Activated naive CD8-positive, alpha-beta T cell treated with anti-CD3 and anti-CD28 coated beads for 36 hours (primary cell): ENCODE data around the gene SENP3. TPM values are rescaled to one million over a fixed set of nuclear protein-coding genes. Genes with fewer than 3 reads are reported as not detected.

Experiments used
- total RNA-seq, 2 experiments: library from RNA; stranded (reverse); gene quantifications; one replicate each; pipeline ENCODE4 v1.2.3, GENCODE V29; 2021

SENP3 gene
- total RNA-seq, 2 experiments from 2014 or later = 96.5 to 100 TPM

Other genes starting within 250 kb of the SENP3 start
- 10 to 100 TPM; 58.4 to 62.6 TPM for gene GPS2, start 246.6 kb upstream of the SENP3 start, total RNA-seq
- 10 to 100 TPM; 44.1 to 46.0 TPM for gene NEURL4, start 232.6 kb upstream of the SENP3 start, total RNA-seq
- 100 to 1,000 TPM; 235 to 238 TPM for gene ACAP1, start 225.4 kb upstream of the SENP3 start, total RNA-seq
- gene KCTD11, start 209.8 kb upstream of the SENP3 start, total RNA-seq = 1 to 10 TPM; 4.0 to 4.5 TPM
- not detected for gene TMEM95, start 206.8 kb upstream of the SENP3 start, total RNA-seq
- 1 to 10 TPM; 4.3 to 5.0 TPM for gene TNK1, start 180.8 kb upstream of the SENP3 start, total RNA-seq
- gene PLSCR3, start 167.4 kb upstream of the SENP3 start, total RNA-seq = 10 to 100 TPM; 63.0 to 66.8 TPM
- gene TMEM256, start 157.8 kb upstream of the SENP3 start, total RNA-seq = 10 to 100 TPM; 42.7 to 44.3 TPM
- 1 to 10 TPM; 8.8 to 9.3 TPM for gene NLGN2, start 154.1 kb upstream of the SENP3 start, total RNA-seq
- not detected for gene SPEM1, start 141.6 kb upstream of the SENP3 start, total RNA-seq
- not detected for gene SPEM2, start 136.3 kb upstream of the SENP3 start, total RNA-seq
- gene SPEM3, start 133.1 kb upstream of the SENP3 start, total RNA-seq = not detected
- 10 to 100 TPM; 10.4 TPM for gene TMEM102, start 126.5 kb upstream of the SENP3 start, total RNA-seq
- 1 to 10 TPM; 7.6 to 9.2 TPM for gene FGF11, start 122.4 kb upstream of the SENP3 start, total RNA-seq
- gene CHRNB1, start 116.9 kb upstream of the SENP3 start, total RNA-seq = 10 to 100 TPM; 10.6 to 11.3 TPM
- 10 to 100 TPM; 16.7 TPM for gene ZBTB4, start 82.3 kb upstream of the SENP3 start, total RNA-seq
- gene SLC35G6, start 80.5 kb upstream of the SENP3 start, total RNA-seq = not detected
- 100 to 1,000 TPM; 198 to 200 TPM for gene POLR2A, start 77.6 kb upstream of the SENP3 start, total RNA-seq
- 10 to 100 TPM; 11.6 to 15.1 TPM for gene TNFSF12, start 12.9 kb upstream of the SENP3 start, total RNA-seq
- 1 to 10 TPM; 6.3 to 7.3 TPM for gene TNFSF13, start 3.2 kb upstream of the SENP3 start, total RNA-seq
- 1 to 10 TPM; 6.6 to 6.7 TPM for gene CD68, start 17.7 kb downstream of the SENP3 start, total RNA-seq
- 10 to 100 TPM; 72.8 to 77.2 TPM for gene MPDU1, start 21.9 kb downstream of the SENP3 start, total RNA-seq
- under 1 TPM; 0.28 to 0.35 TPM for gene SOX15, start 28.2 kb downstream of the SENP3 start, total RNA-seq
- 10 to 100 TPM; 35.5 to 37.0 TPM for gene FXR2, start 53.0 kb downstream of the SENP3 start, total RNA-seq
- 10 to 100 TPM; 15.4 to 15.5 TPM for gene SAT2, start 65.9 kb downstream of the SENP3 start, total RNA-seq
- gene SHBG, start 68.2 kb downstream of the SENP3 start, total RNA-seq = not detected
- under 1 TPM in 1 of 2 experiments, not detected in 1; 0.10 TPM for gene ATP1B2, start 89.0 kb downstream of the SENP3 start, total RNA-seq
- gene TP53, start 125.6 kb downstream of the SENP3 start, total RNA-seq = 100 to 1,000 TPM; 137 to 142 TPM
- gene WRAP53, start 126.6 kb downstream of the SENP3 start, total RNA-seq = 10 to 100 TPM; 22.8 to 27.4 TPM
- gene EFNB3, start 143.3 kb downstream of the SENP3 start, total RNA-seq = not detected
- under 1 TPM; 0.04 to 0.14 TPM for gene DNAH2, start 155.8 kb downstream of the SENP3 start, total RNA-seq